Ishikawa (cell line): ENCODE results near the gene CAMTA1.

Experiments
- EP300 ChIP-seq: IDR thresholded peaks from 2 replicates; pipeline ENCODE4 v1.6.1; 2012; ENCODE audit warnings: borderline replicate concordance
- NFIC ChIP-seq: IDR thresholded peaks from 2 replicates; pipeline ENCODE4 v1.6.1; 2012
- REST ChIP-seq: IDR thresholded peaks from 2 replicates; pipeline ENCODE4 v1.6.1; 2012; ENCODE audit warnings: low read depth, mild to moderate bottlenecking
- TAF1 ChIP-seq: IDR thresholded peaks from 2 replicates; pipeline ENCODE4 v1.6.1; 2012; ENCODE audit warnings: low read depth, mild to moderate bottlenecking

- TF ChIP-seq EP300: no peak
- no peak for TF ChIP-seq TAF1
- no peak for TF ChIP-seq NFIC
- TF ChIP-seq REST: no peak
These were observed 309.3 kb downstream of the CAMTA1 start for GRCh38 chr1:7094509-7094908.
